Mesothelial cell of epicardium (in vitro differentiated cells): ENCODE results near the gene RARS1. TPM values are rescaled to one million over a fixed set of nuclear protein-coding genes. Genes with fewer than 3 reads are reported as not detected.

Experiments
- DNase-seq, 2 experiments: peaks; one replicate each; pipeline ENCODE4 v3.0.0; 2021; ENCODE audit warnings: low spot score in 2 of 2; ENCODE audit not compliant: unreplicated experiment in 2 of 2
- H3K27ac Mint-ChIP-seq: 2 replicates; pipeline ENCODE4 v1.8.0; 2021; ENCODE audit warnings: mixed read lengths
- H3K27me3 Mint-ChIP-seq: 2 replicates; pipeline ENCODE4 v1.8.0; 2021; ENCODE audit warnings: low read depth, mixed read lengths
- H3K36me3 Mint-ChIP-seq: 2 replicates; pipeline ENCODE4 v1.8.0; 2021; ENCODE audit warnings: mixed read lengths
- H3K4me1 Mint-ChIP-seq: 2 replicates; pipeline ENCODE4 v1.8.0; 2021; ENCODE audit warnings: mixed read lengths
- H3K4me3 Mint-ChIP-seq: 2 replicates; pipeline ENCODE4 v1.8.0; 2021; ENCODE audit warnings: mild to moderate bottlenecking, moderate library complexity, mixed read lengths
- H3K9me3 Mint-ChIP-seq: 2 replicates; pipeline ENCODE4 v1.8.0; 2021; ENCODE audit warnings: mixed read lengths
- CTCF ChIP-seq: fragments of 200-600 bp; sonication (generic); IDR thresholded peaks from one replicate; pipeline ENCODE4 v1.5.0; 2021; ENCODE audit warnings: antibody characterized with exemption; ENCODE audit not compliant: unreplicated experiment
- total RNA-seq: library from RNA; stranded (reverse); gene quantifications from 3 replicates; pipeline ENCODE4 v1.2.1, GENCODE V29; 2021

The RARS1 gene
- total RNA-seq, 1 donor from 2014 or later: 98.2 TPM

DNA sequence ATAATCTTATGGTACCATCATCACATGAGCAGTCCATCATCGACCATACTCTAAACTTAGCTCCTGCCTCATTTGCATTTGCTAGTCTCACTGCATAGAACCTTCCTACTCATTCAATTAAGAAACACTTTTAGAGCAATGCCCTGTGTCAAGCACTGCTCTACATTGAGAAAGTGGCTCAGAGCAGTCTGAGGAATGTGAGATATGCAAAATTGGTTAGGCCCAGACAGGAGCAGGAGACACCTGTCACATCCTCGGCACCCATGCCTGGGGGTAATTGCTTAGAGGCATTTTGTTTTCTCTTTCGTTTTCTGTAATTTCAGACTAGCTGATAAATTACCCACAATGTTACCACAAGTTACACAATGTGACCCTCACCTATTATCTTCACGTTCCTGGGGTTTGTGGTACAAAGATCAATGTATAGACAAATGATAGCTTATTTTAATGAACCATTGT lies 4.9 kb upstream of the RARS1 start:
- H3K4me1 Mint-ChIP-seq: peaks cover 15% of the 10 kb centered on the region
- DNase-seq: no peak
- H3K4me3 Mint-ChIP-seq: no peak overlapping the region
- TF ChIP-seq CTCF: no peak
- H3K27me3 Mint-ChIP-seq: no peaks in the 10 kb centered on the region
- H3K9me3 Mint-ChIP-seq: no peaks in the 10 kb centered on the region
- H3K27ac Mint-ChIP-seq: peak overlapping the region; percentile 36
- H3K36me3 Mint-ChIP-seq: no peaks in the 10 kb centered on the region

DNA sequence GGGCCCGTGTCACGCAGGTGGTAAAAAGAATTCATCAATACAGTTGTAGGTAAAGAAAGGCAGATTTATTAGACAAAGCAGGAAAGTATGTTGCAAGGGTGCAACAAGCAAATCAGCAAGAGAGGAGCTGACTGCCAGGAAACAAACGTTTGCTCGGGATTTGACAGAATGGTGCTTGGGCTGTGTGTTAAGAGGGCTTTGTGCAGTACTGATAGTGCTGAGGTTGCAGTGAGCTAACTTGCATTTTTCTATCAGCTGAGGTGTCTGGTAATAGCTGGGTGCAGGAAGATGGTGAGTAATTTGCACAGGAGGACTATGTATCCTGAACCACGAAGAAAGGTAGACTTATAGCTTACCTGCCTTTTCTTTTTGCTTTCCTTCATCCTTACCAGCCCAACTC lies 3.9 kb upstream of the RARS1 start:
- no peak overlapping the region for H3K4me3 Mint-ChIP-seq
- no peak overlapping the region for H3K27ac Mint-ChIP-seq
- H3K36me3 Mint-ChIP-seq: no peaks in the 10 kb centered on the region
- H3K9me3 Mint-ChIP-seq: no peaks in the 10 kb centered on the region
- DNase-seq: no peak
- no peak for TF ChIP-seq CTCF
- H3K27me3 Mint-ChIP-seq: no peaks in the 10 kb centered on the region
- H3K4me1 Mint-ChIP-seq: peaks cover 17% of the 10 kb centered on the region

GRCh38 chr5:168489059-168489458 lies 2.8 kb downstream of the RARS1 start:
- DNase-seq: no peak
- no peak overlapping the region for H3K27ac Mint-ChIP-seq
- H3K4me3 Mint-ChIP-seq: no peak overlapping the region
- H3K27me3 Mint-ChIP-seq: no peaks in the 10 kb centered on the region
- no peak for TF ChIP-seq CTCF
- peaks cover 28% of the 10 kb centered on the region for H3K36me3 Mint-ChIP-seq
- H3K4me1 Mint-ChIP-seq: peaks cover 13% of the 10 kb centered on the region
- no peaks in the 10 kb centered on the region for H3K9me3 Mint-ChIP-seq

DNA sequence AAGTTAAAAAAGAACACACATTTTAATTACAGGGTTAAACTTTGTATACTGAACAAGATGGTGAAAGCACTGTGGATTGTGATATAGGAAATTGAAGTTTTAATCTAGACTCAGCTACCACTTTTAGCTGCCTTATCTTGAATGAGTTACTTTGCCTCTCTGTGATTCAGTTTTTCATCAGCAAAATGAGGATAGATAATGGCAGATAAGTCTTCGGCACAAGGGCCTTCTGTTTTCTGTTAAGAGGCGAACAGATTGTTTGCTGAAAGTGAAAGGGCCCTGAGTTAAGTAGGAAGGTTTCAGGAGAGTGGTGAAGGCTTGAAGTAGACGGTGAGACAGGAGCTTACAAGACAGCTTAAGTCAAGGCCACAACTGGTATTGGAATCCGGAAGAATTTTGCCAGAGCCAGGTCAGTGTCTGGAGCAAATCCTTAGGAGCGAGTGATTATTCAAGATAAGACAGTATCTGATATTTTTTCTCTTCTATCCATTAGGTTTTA lies 7.8 kb downstream of the RARS1 start:
- Mint-ChIP-seq H3K27ac (no peak overlapping the region), H3K27me3 (no peaks in the 10 kb centered on the region), H3K4me1 (no peaks in the 10 kb centered on the region), H3K9me3 (no peaks in the 10 kb centered on the region), H3K4me3 (no peak overlapping the region), H3K36me3 (peaks cover 48% of the 10 kb centered on the region)
- no peak for DNase-seq
- TF ChIP-seq CTCF: no peak

DNA sequence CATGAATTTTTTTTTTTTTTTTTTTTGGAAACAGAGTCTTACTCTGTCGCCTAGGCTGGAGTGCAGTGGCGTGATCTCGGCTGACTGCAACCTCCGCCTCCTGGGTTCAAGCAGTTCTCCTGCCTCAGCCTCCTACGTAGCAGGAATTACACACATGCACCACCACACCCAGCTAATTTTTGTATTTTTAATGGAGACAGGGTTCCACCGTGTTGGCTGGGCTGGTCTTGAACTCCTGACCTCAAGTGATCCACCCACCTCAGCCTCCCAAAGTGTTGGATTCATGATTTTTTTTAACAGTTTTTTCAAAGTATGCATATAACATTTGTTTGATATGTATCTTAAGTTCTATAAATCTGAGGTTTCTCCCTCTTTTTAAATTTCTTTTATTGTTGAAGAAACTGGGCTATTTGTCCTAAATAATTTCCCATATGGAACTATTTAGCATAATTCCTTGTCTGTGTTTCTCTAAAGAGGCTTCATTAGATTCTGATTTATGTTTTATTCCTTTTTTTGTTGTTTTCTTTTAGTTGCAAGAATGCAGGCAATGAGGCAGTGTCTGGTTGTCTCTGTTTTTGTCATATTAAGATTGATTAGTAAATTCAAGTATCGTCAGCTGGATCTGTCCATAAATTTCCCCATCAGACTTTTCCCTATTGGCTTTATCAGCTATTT lies 16.4 kb downstream of the RARS1 start:
- H3K27me3 Mint-ChIP-seq: no peaks in the 10 kb centered on the region

More for the DNA sequence above, 16.4 kb downstream of the RARS1 start:
- no peak overlapping the region for H3K4me3 Mint-ChIP-seq
- no peak overlapping the region for H3K27ac Mint-ChIP-seq
- peaks cover 42% of the 10 kb centered on the region for H3K36me3 Mint-ChIP-seq
- no peaks in the 10 kb centered on the region for H3K9me3 Mint-ChIP-seq
- TF ChIP-seq CTCF: no peak
- no peaks in the 10 kb centered on the region for H3K4me1 Mint-ChIP-seq
- DNase-seq: no peak
